Suprapubic skin (tissue), 4 donors: ENCODE measurements around the gene ABHD17A. TPM values are rescaled to one million over a fixed set of nuclear protein-coding genes. Genes with fewer than 3 reads are reported as not detected.

Experiments
- DNase-seq, 2 donors: peaks; one replicate each; pipeline ENCODE4 v3.0.0-alpha.2; 2019; ENCODE audit warnings: low spot score in 2 of 2
- H3K27ac ChIP-seq: fragments of 200-600 bp; sonication (generic); one replicate; pipeline ENCODE4 v1.5.1; 2019
- H3K27me3 ChIP-seq: fragments of 200-600 bp; sonication (generic); one replicate; pipeline ENCODE4 v1.5.1; 2019
- H3K36me3 ChIP-seq: fragments of 200-600 bp; sonication (generic); one replicate; pipeline ENCODE4 v1.5.1; 2019
- H3K4me1 ChIP-seq: fragments of 200-600 bp; sonication (generic); one replicate; pipeline ENCODE4 v1.5.1; 2019
- H3K4me3 ChIP-seq: fragments of 200-600 bp; sonication (generic); one replicate; pipeline ENCODE4 v1.5.1; 2019; ENCODE audit warnings: mild to moderate bottlenecking
- H3K9me3 ChIP-seq: fragments of 200-600 bp; sonication (generic); one replicate; pipeline ENCODE4 v1.5.1; 2019
- EP300 ChIP-seq: sonication (generic); formaldehyde crosslinking; IDR thresholded peaks from one replicate; pipeline ENCODE4 v1.6.1; 2017; ENCODE audit warnings: antibody characterized with exemption
- POLR2A ChIP-seq, 2 donors: fragments of 450-650 bp; IDR thresholded peaks; one replicate each; pipeline ENCODE4 v1.6.1; 2017; ENCODE audit warnings: antibody characterized with exemption in 2 of 2, mild to moderate bottlenecking in 2 of 2, moderate library complexity in 2 of 2
- POLR2AphosphoS5 ChIP-seq, 3 donors: sonication (generic); formaldehyde crosslinking; IDR thresholded peaks; one replicate each; pipeline ENCODE4 v1.6.1; 2017; ENCODE audit warnings: antibody characterized with exemption in 3 of 3
- whole genome bisulfite sequencing: methylation state at CpG from one replicate; pipeline ENCODE4 v1.1.5; 2018; 5-methylcytosine and 5-hydroxymethylcytosine counted together
- total RNA-seq, 4 donors: library from RNA; depleted of rRNA; stranded (reverse); fragments of >200 nt; gene quantifications; one replicate each; pipeline ENCODE4 v1.1.0, GENCODE V29; 2016
- TF ChIP-seq, protein P1 (sequence below), 2 donors: fragments of 200-600 bp in 1 of 2; fragments of 450-650 bp in 1 of 2; sonication (generic) in 1 of 2; IDR thresholded peaks; one replicate each; pipeline ENCODE4 v1.5.1; 2016 to 2019; ENCODE audit warnings: antibody characterized with exemption in 2 of 2, mild to moderate bottlenecking in 1 of 2, moderate library complexity in 1 of 2

Gene ABHD17A
- total RNA-seq, 4 donors from 2014 or later: 82.3 to 120 (median 110) TPM

- Histone ChIP-seq H3K27me3 (no peaks in the 10 kb centered on the region), H3K27ac (no peak overlapping the region), H3K4me1 (peaks cover 79% of the 10 kb centered on the region), H3K36me3 (no peaks in the 10 kb centered on the region), H3K4me3 (no peak overlapping the region), H3K9me3 (no peaks in the 10 kb centered on the region)
- 62% methylated on average over 20 of the region's 25 CpGs for WGBS
- DNase-seq: no peak
- TF ChIP-seq EP300 (no peak), POLR2AphosphoS5 (IDR thresholded peaks at IDR 0.05) (no peak), POLR2A (IDR thresholded peaks at IDR 0.05) (no peak)
- TF ChIP-seq, protein P1, sequence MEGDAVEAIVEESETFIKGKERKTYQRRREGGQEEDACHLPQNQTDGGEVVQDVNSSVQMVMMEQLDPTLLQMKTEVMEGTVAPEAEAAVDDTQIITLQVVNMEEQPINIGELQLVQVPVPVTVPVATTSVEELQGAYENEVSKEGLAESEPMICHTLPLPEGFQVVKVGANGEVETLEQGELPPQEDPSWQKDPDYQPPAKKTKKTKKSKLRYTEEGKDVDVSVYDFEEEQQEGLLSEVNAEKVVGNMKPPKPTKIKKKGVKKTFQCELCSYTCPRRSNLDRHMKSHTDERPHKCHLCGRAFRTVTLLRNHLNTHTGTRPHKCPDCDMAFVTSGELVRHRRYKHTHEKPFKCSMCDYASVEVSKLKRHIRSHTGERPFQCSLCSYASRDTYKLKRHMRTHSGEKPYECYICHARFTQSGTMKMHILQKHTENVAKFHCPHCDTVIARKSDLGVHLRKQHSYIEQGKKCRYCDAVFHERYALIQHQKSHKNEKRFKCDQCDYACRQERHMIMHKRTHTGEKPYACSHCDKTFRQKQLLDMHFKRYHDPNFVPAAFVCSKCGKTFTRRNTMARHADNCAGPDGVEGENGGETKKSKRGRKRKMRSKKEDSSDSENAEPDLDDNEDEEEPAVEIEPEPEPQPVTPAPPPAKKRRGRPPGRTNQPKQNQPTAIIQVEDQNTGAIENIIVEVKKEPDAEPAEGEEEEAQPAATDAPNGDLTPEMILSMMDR (IDR thresholded peaks at IDR 0.05): no peak
These were observed 45.4 kb downstream of the ABHD17A start for GRCh38 chr19:1839658-1840540.

- no peak overlapping the region for H3K4me3 ChIP-seq
These were observed 47.6 kb downstream of the ABHD17A start for GRCh38 chr19:1837625-1838105.

GRCh38 chr19:1837222-1837565, 48.1 kb downstream of the ABHD17A start:
- Histone ChIP-seq H3K36me3 (peaks cover 2% of the 10 kb centered on the region), H3K27me3 (no peaks in the 10 kb centered on the region), H3K9me3 (no peaks in the 10 kb centered on the region), H3K4me3 (no peak overlapping the region), H3K4me1 (peaks cover 57% of the 10 kb centered on the region), H3K27ac (no peak overlapping the region)
- no peak for DNase-seq
- 80% methylated on average over 11 of the region's 11 CpGs for WGBS
- TF ChIP-seq POLR2AphosphoS5 (IDR thresholded peaks at IDR 0.05): no peak
- TF ChIP-seq, protein P1 (IDR thresholded peaks at IDR 0.05): no peak
- TF ChIP-seq POLR2A (IDR thresholded peaks at IDR 0.05): no peak
- no peak for TF ChIP-seq EP300

More at GRCh38 chr19:1837625-1838105, 47.6 kb downstream of the ABHD17A start:
- no peak for DNase-seq
- TF ChIP-seq, protein P1 (IDR thresholded peaks at IDR 0.05): peak; percentile 66 to 97
- no peak for TF ChIP-seq POLR2AphosphoS5 (IDR thresholded peaks at IDR 0.05)
- Histone ChIP-seq H3K27ac (no peak overlapping the region), H3K4me1 (peaks cover 61% of the 10 kb centered on the region), H3K9me3 (no peaks in the 10 kb centered on the region), H3K27me3 (no peaks in the 10 kb centered on the region), H3K36me3 (no peaks in the 10 kb centered on the region)
- 32% methylated on average over 6 of the region's 23 CpGs for WGBS

- H3K4me3 ChIP-seq: no peak overlapping the region
- no peak for DNase-seq
- 89% methylated on average over 16 of the region's 31 CpGs for WGBS
- H3K27ac ChIP-seq: no peak overlapping the region
- no peaks in the 10 kb centered on the region for H3K9me3 ChIP-seq
- no peaks in the 10 kb centered on the region for H3K27me3 ChIP-seq
- peaks cover 3% of the 10 kb centered on the region for H3K36me3 ChIP-seq
- TF ChIP-seq EP300: no peak
- TF ChIP-seq, protein P1 (IDR thresholded peaks at IDR 0.05): no peak
- no peak for TF ChIP-seq POLR2AphosphoS5 (IDR thresholded peaks at IDR 0.05)
- no peak for TF ChIP-seq POLR2A (IDR thresholded peaks at IDR 0.05)
- peaks cover 51% of the 10 kb centered on the region for H3K4me1 ChIP-seq
These were observed 48.7 kb downstream of the ABHD17A start for GRCh38 chr19:1836458-1837221.

- Histone ChIP-seq H3K36me3 (peaks cover 22% of the 10 kb centered on the region), H3K9me3 (no peaks in the 10 kb centered on the region), H3K27me3 (no peaks in the 10 kb centered on the region), H3K27ac (no peak overlapping the region), H3K4me3 (no peak overlapping the region), H3K4me1 (peaks cover 23% of the 10 kb centered on the region)
- 75% methylated on average over 3 of the region's 15 CpGs for WGBS
- no peak for TF ChIP-seq POLR2AphosphoS5 (IDR thresholded peaks at IDR 0.05)
- no peak for TF ChIP-seq EP300
- TF ChIP-seq, protein P1 (IDR thresholded peaks at IDR 0.05): no peak
- TF ChIP-seq POLR2A (IDR thresholded peaks at IDR 0.05): no peak
- DNase-seq: no peak
These were observed 51.8 kb downstream of the ABHD17A start for GRCh38 chr19:1833540-1833939.
